Endothelial cell of umbilical vein (primary cell): ENCODE results near the gene TRPM3. TPM values are rescaled to one million over a fixed set of nuclear protein-coding genes. Genes with fewer than 3 reads are reported as not detected.

Experiments used
- BruUV-seq: library from RNA; stranded (reverse); fragments of 400-500 nt; replicated peaks from 2 replicates; lab custom pipeline; 2021; lab: Mats Ljungman, UMichigan
- CTCF ChIA-PET: fragments of 300-600, 350-600 bp; sonication (Branson Sonifier 250); formaldehyde crosslinking; loops from one replicate; lab custom pipeline; 2021; ENCODE audit warnings: antibody characterized with exemption, inconsistent platforms; lab: Charles Lee
- POLR2A ChIA-PET: fragments of 300-600, 350-600 bp; sonication (Branson Sonifier 250); formaldehyde crosslinking; loops from one replicate; lab custom pipeline; 2021; ENCODE audit warnings: antibody characterized with exemption, inconsistent platforms; lab: Charles Lee
- DNase-seq: peaks from one replicate; pipeline ENCODE4 v3.0.0-alpha.2; 2011; ENCODE audit warnings: low read depth, low spot score
- FAIRE-seq: peaks from 2 replicates; lab custom pipeline; 2011; peaks lifted over from hg19 to GRCh38; lab: Jason Lieb, UNC
- H2AFZ ChIP-seq: 2 replicates; pipeline ENCODE4 v1.6.0; 2012; ENCODE audit warnings: low read depth, low read length, control low read depth, inconsistent platforms
- H3K27ac ChIP-seq: 2 replicates; pipeline ENCODE4 v1.5.1; 2011; ENCODE audit warnings: low read depth, mild to moderate bottlenecking, control low read depth, low read length, moderate library complexity; ENCODE audit not compliant: insufficient read depth
- H3K27me3 ChIP-seq, 2 experiments: 2 replicates each; pipeline versions ENCODE4 v1.6.0 to v1.6.1; 2011; ENCODE audit warnings: low read length in 2 of 2, mixed read lengths in 1 of 2; ENCODE audit not compliant: control insufficient read depth in 2 of 2, insufficient read depth in 2 of 2
- H3K36me3 ChIP-seq, 2 experiments: 2 replicates in 1 of 2; 3 replicates in 1 of 2; pipeline ENCODE4 v1.5.1; 2011; ENCODE audit warnings: low read length in 2 of 2, mild to moderate bottlenecking in 1 of 2, moderate library complexity in 1 of 2; ENCODE audit not compliant: control insufficient read depth in 2 of 2, insufficient read depth in 2 of 2; ENCODE audit errors: extremely low read depth in 1 of 2
- H3K4me1 ChIP-seq: 3 replicates; pipeline ENCODE4 v1.5.1; 2011; ENCODE audit warnings: mild to moderate bottlenecking, low read length; ENCODE audit not compliant: control insufficient read depth, insufficient read depth; ENCODE audit errors: extremely low read depth
- H3K4me2 ChIP-seq: 2 replicates; pipeline ENCODE4 v1.6.1; 2011; ENCODE audit warnings: low read length, control low read depth, mixed read lengths; ENCODE audit not compliant: insufficient read depth
- H3K4me3 ChIP-seq, 3 experiments: fragments of 200-600 bp in 1 of 3; sonication (generic), shearing (Covaris generic) in 1 of 3; replicated peaks in 1 of 3; 2 replicates each; pipeline ENCODE4 v1.5.1; 2011 to 2016; ENCODE audit warnings: control low read depth in 3 of 3, low read length in 3 of 3, mild to moderate bottlenecking in 2 of 3, inconsistent platforms in 1 of 3, low read depth in 1 of 3, moderate library complexity in 1 of 3; ENCODE audit not compliant: insufficient read depth in 1 of 3
- H3K79me2 ChIP-seq: 2 replicates; pipeline ENCODE4 v1.6.0; 2012; ENCODE audit warnings: low read length, inconsistent platforms; ENCODE audit not compliant: control insufficient read depth, insufficient read depth
- H3K9ac ChIP-seq: replicated peaks from 2 replicates; pipeline ENCODE3; 2011; ENCODE audit warnings: low read length, control low read depth; ENCODE audit not compliant: insufficient read depth; ENCODE audit errors: extremely low read depth
- H3K9me1 ChIP-seq: replicated peaks from 3 replicates; pipeline ENCODE4 v1.6.0; 2011; ENCODE audit warnings: mild to moderate bottlenecking, low read length; ENCODE audit not compliant: control insufficient read depth, insufficient read depth; ENCODE audit errors: extremely low read depth
- H3K9me3 ChIP-seq: replicated peaks from 2 replicates; pipeline ENCODE4 v1.5.1; 2012; ENCODE audit warnings: low read length, inconsistent platforms; ENCODE audit not compliant: control insufficient read depth, insufficient read depth
- H4K20me1 ChIP-seq: replicated peaks from 2 replicates; pipeline ENCODE3; 2011; ENCODE audit warnings: mild to moderate bottlenecking, low read length; ENCODE audit not compliant: control insufficient read depth, insufficient read depth; ENCODE audit errors: extremely low read depth
- CTCF ChIP-seq, 2 donors: IDR thresholded peaks; 1 replicate in 1 of 2; 2 replicates in 1 of 2; pipeline ENCODE4 v1.5.1; 2011; ENCODE audit warnings: low read length in 2 of 2, mild to moderate bottlenecking in 2 of 2, moderate library complexity in 2 of 2, control low read depth in 1 of 2, inconsistent platforms in 1 of 2, low read depth in 1 of 2; ENCODE audit not compliant: insufficient read depth in 1 of 2; ENCODE audit errors: extremely low read depth in 1 of 2
- EZH2 ChIP-seq: IDR thresholded peaks from 2 replicates; pipeline ENCODE4 v1.6.1; 2012; ENCODE audit warnings: borderline replicate concordance, low read depth, mild to moderate bottlenecking, moderate library complexity, low read length, inconsistent platforms; ENCODE audit not compliant: severe bottlenecking
- FOS ChIP-seq: IDR thresholded peaks from 2 replicates; pipeline ENCODE4 v1.6.1; 2011; ENCODE audit warnings: mild to moderate bottlenecking, low read length, moderate library complexity, borderline replicate concordance; ENCODE audit not compliant: insufficient read depth
- GATA2 ChIP-seq: IDR thresholded peaks from 2 replicates; pipeline ENCODE4 v1.7.0; 2011; ENCODE audit warnings: low read depth, mild to moderate bottlenecking, moderate library complexity, mixed read lengths, low read length; ENCODE audit not compliant: insufficient read length, insufficient read depth
- JUN ChIP-seq: IDR thresholded peaks from 2 replicates; pipeline ENCODE4 v1.6.1; 2011; ENCODE audit warnings: borderline replicate concordance, low read depth; ENCODE audit not compliant: insufficient read length, insufficient read depth
- MYC ChIP-seq: IDR thresholded peaks from one replicate; pipeline ENCODE4 v1.6.1; 2011; ENCODE audit warnings: mild to moderate bottlenecking, low read depth, low read length
- POLR2A ChIP-seq: IDR thresholded peaks from 2 replicates; pipeline ENCODE4 v1.6.1; 2012; ENCODE audit warnings: low read depth, mild to moderate bottlenecking, control low read depth, low read length
- POLR2AphosphoS5 ChIP-seq: IDR thresholded peaks from 2 replicates; pipeline ENCODE4 v1.6.1; 2012; ENCODE audit warnings: low read depth, mild to moderate bottlenecking, control low read depth, low read length, moderate library complexity; ENCODE audit not compliant: insufficient read depth
- dilution Hi-C: fragments of 300-500 bp; cut with MboI; formaldehyde crosslinking; loops from one replicate; pipeline ENCODE4 v1.15.0; 2019; ENCODE audit warnings: low sequenced_read_pairs; ENCODE audit not compliant: extremely low pct_ligation_motif_present
- intact Hi-C: fragments of 100-400 bp; cut with micrococcal nuclease; formaldehyde crosslinking; loops from one replicate; pipeline ENCODE4 v1.10.0; 2022
- polyA plus RNA-seq, 4 experiments: library from polyadenylated mRNA; depleted of rRNA in 3 of 4; stranded (reverse) in 3 of 4; unstranded in 1 of 4; fragments of >200 nt; gene quantifications; 2 replicates each; pipeline versions ENCODE4 v1.2.1 to v1.2.3, GENCODE V29; 2011 to 2012; ENCODE audit warnings: missing spikeins in 1 of 4
- total RNA-seq: library from RNA; stranded (reverse); gene quantifications from 2 replicates; pipeline ENCODE4 v1.2.3, GENCODE V29; 2021

TRPM3 gene
- total and polyA plus RNA-seq, 2 donors (not counting 3 experiments of a cell fraction or from before 2014, with no cell fraction given): 0.17 to 0.33 TPM

- no peak overlapping the region for H3K4me2 ChIP-seq
- intact Hi-C loops: no loop called here
- H4K20me1 ChIP-seq: no peaks in the 10 kb centered on the region
- no peaks in the 10 kb centered on the region for H3K36me3 ChIP-seq
- no peak overlapping the region for H3K9ac ChIP-seq
- no peak overlapping the region for H3K27ac ChIP-seq
- ChIA-PET POLR2A (no interaction called here), CTCF (interaction anchor here (1.3 to 3.9 kb wide), 2 partner anchors 11 to 15 kb away, joined by 3 to 25 read pairs; no protein-coding TSS in a partner anchor)
- H3K9me1 ChIP-seq: no peaks in the 10 kb centered on the region
- no peaks in the 10 kb centered on the region for H3K4me1 ChIP-seq
- no TSS peak for BruUV-seq
- H3K4me3 ChIP-seq: no peak overlapping the region
- H3K9me3 ChIP-seq: no peaks in the 10 kb centered on the region
- TF ChIP-seq CTCF (IDR thresholded peaks at IDR 0.05; ENCODE audit: extremely low read depth in 1 of 2, insufficient read depth in 1 of 2, low read depth in 1 of 2, low read length in 2 of 2) (no peak), POLR2AphosphoS5 (no peak), POLR2A (no peak), FOS (no peak), JUN (no peak), EZH2 (no peak), GATA2 (no peak), MYC (no peak)
- no peak overlapping the region for H2AFZ ChIP-seq
- H3K79me2 ChIP-seq: no peaks in the 10 kb centered on the region
- dilution Hi-C loops: no loop called here
- DNase-seq: no peak
- H3K27me3 ChIP-seq: no peaks in the 10 kb centered on the region
- no peak for FAIRE-seq
Observed at GRCh38 chr9:70499621-70500020, 621.8 kb downstream of the TRPM3 start.
